H1 (cell line): ENCODE data around the gene AIFM2. TPM values are rescaled to one million over a fixed set of nuclear protein-coding genes. Genes with fewer than 3 reads are reported as not detected.

Experiments used
- CTCF ChIA-PET: fragments of 300-600 bp; sonication (Branson Sonifier 250); formaldehyde crosslinking; loops from one replicate; lab custom pipeline; 2021; ENCODE audit not compliant: partially characterized antibody; lab: Charles Lee
- POLR2A ChIA-PET: fragments of 300-600 bp; sonication (Branson Sonifier 250); formaldehyde crosslinking; loops from one replicate; lab custom pipeline; 2021; ENCODE audit warnings: inconsistent platforms; ENCODE audit not compliant: partially characterized antibody; lab: Charles Lee
- DNase-seq, 2 experiments: peaks; one replicate each; pipeline versions ENCODE4 v3.0.0 to v3.0.0-alpha.2; 2010 to 2022; ENCODE audit warnings: low spot score in 2 of 2, low read depth in 1 of 2, mixed read lengths in 1 of 2
- FAIRE-seq: peaks from 2 replicates; lab custom pipeline; 2011; peaks lifted over from hg19 to GRCh38; lab: Jason Lieb, UNC
- H2AFZ ChIP-seq: 2 replicates; pipeline ENCODE4 v1.8.1; 2012; ENCODE audit warnings: low read length, inconsistent platforms
- H2AK5ac ChIP-seq: 2 replicates; pipeline ENCODE4 v1.6.1; 2013; ENCODE audit warnings: low read depth, low read length
- H2BK120ac ChIP-seq: replicated peaks from 2 replicates; pipeline ENCODE3; 2013; ENCODE audit warnings: low read depth, low read length, inconsistent platforms
- H2BK12ac ChIP-seq: 2 replicates; pipeline ENCODE4 v1.6.1; 2013; ENCODE audit warnings: low read depth, low read length
- H2BK15ac ChIP-seq: 2 replicates; pipeline ENCODE4 v1.6.1; 2013; ENCODE audit warnings: low read length
- H2BK20ac ChIP-seq: 2 replicates; pipeline ENCODE4 v1.6.1; 2013; ENCODE audit warnings: low read length
- H2BK5ac ChIP-seq: 2 replicates; pipeline ENCODE4 v1.6.1; 2013; ENCODE audit warnings: low read depth, low read length
- H3K14ac ChIP-seq: 2 replicates; pipeline ENCODE4 v1.6.1; 2013; ENCODE audit warnings: inconsistent platforms; ENCODE audit not compliant: insufficient read length
- H3K18ac ChIP-seq: 2 replicates; pipeline ENCODE4 v1.6.1; 2013; ENCODE audit warnings: low read length; ENCODE audit errors: extremely low read depth
- H3K23ac ChIP-seq: 2 replicates; pipeline ENCODE4 v1.6.1; 2013; ENCODE audit warnings: inconsistent platforms; ENCODE audit not compliant: insufficient read length
- H3K23me2 ChIP-seq: 2 replicates; pipeline ENCODE4 v1.6.1; 2013; ENCODE audit warnings: low read depth, low read length
- H3K27ac ChIP-seq: 2 replicates; pipeline ENCODE4 v1.6.1; 2011; ENCODE audit warnings: low read depth, low read length, inconsistent platforms
- H3K27me3 ChIP-seq, 4 experiments: replicated peaks in 1 of 4; 1 replicate in 1 of 4; 2 replicates in 3 of 4; pipeline versions ENCODE4 v1.6.1 to v1.8.1; 2011 to 2013; ENCODE audit warnings: low read length in 3 of 4, mild to moderate bottlenecking in 3 of 4, inconsistent platforms in 2 of 4, mixed read lengths in 2 of 4, moderate library complexity in 1 of 4; ENCODE audit not compliant: control insufficient read depth in 3 of 4, insufficient read depth in 3 of 4; ENCODE audit errors: extremely low read depth in 1 of 4
- H3K36me3 ChIP-seq, 4 experiments: 2 replicates each; pipeline versions ENCODE4 v1.6.1 to v1.8.1; 2011 to 2013; ENCODE audit warnings: mild to moderate bottlenecking in 4 of 4, low read length in 3 of 4, moderate library complexity in 2 of 4, control low read depth in 1 of 4, inconsistent platforms in 1 of 4; ENCODE audit not compliant: insufficient read depth in 4 of 4, control insufficient read depth in 2 of 4
- H3K4ac ChIP-seq: replicated peaks from 2 replicates; pipeline ENCODE3; 2013; ENCODE audit warnings: low read length, low read depth, mixed read lengths, inconsistent platforms; ENCODE audit not compliant: insufficient read length
- H3K4me1 ChIP-seq, 4 experiments: replicated peaks in 1 of 4; 1 replicate in 1 of 4; 2 replicates in 3 of 4; pipeline versions ENCODE4 v1.6.1 to v1.8.1; 2011 to 2013; ENCODE audit warnings: low read length in 3 of 4, inconsistent platforms in 2 of 4, mixed read lengths in 1 of 4; ENCODE audit not compliant: insufficient read depth in 4 of 4, control insufficient read depth in 3 of 4
- H3K4me2 ChIP-seq, 2 experiments: 2 replicates each; pipeline versions ENCODE4 v1.6.1 to v1.8.1; 2011 to 2013; ENCODE audit warnings: low read depth in 2 of 2, low read length in 2 of 2, control low read depth in 1 of 2, inconsistent platforms in 1 of 2, mild to moderate bottlenecking in 1 of 2; ENCODE audit not compliant: insufficient read depth in 1 of 2
- H3K4me3 ChIP-seq, 4 experiments: fragments of 200-600, 300-600 bp in 1 of 4; sonication (generic), shearing (Covaris generic), sonication (Bioruptor Twin) in 1 of 4; 2 replicates each; pipeline versions ENCODE4 v1.5.1 to v1.8.1; 2011 to 2016; ENCODE audit warnings: low read length in 4 of 4, low read depth in 3 of 4, control low read depth in 2 of 4, inconsistent platforms in 2 of 4, mild to moderate bottlenecking in 2 of 4, mixed read lengths in 1 of 4, moderate library complexity in 1 of 4; ENCODE audit not compliant: insufficient read depth in 2 of 4; ENCODE audit errors: extremely low read depth in 1 of 4
- H3K56ac ChIP-seq: replicated peaks from 2 replicates; pipeline ENCODE3; 2013; ENCODE audit warnings: low read depth, mild to moderate bottlenecking, mixed read lengths, low read length, inconsistent platforms; ENCODE audit not compliant: insufficient read length
- H3K79me1 ChIP-seq: 2 replicates; pipeline ENCODE4 v1.6.1; 2013; ENCODE audit warnings: low read depth, low read length, control low read depth
- H3K79me2 ChIP-seq, 2 experiments: 2 replicates each; pipeline versions ENCODE4 v1.6.1 to v1.8.1; 2012 to 2013; ENCODE audit warnings: low read length in 2 of 2, mild to moderate bottlenecking in 2 of 2, inconsistent platforms in 1 of 2; ENCODE audit not compliant: insufficient read depth in 2 of 2, control insufficient read depth in 1 of 2
- H3K9ac ChIP-seq, 4 experiments: replicated peaks in 1 of 4; 1 replicate in 1 of 4; 2 replicates in 3 of 4; pipeline versions ENCODE4 v1.6.1 to v1.8.1; 2011 to 2013; ENCODE audit warnings: low read depth in 3 of 4, low read length in 3 of 4, control low read depth in 2 of 4, mild to moderate bottlenecking in 2 of 4, moderate library complexity in 2 of 4, inconsistent platforms in 1 of 4; ENCODE audit errors: extremely low read depth in 1 of 4
- H3K9me3 ChIP-seq, 2 experiments: 2 replicates each; pipeline versions ENCODE4 v1.6.1 to v1.8.1; 2012 to 2013; ENCODE audit warnings: mild to moderate bottlenecking in 2 of 2, moderate library complexity in 2 of 2, control low read depth in 1 of 2, inconsistent platforms in 1 of 2, low read depth in 1 of 2, low read length in 1 of 2, mixed read lengths in 1 of 2; ENCODE audit not compliant: insufficient read depth in 2 of 2
- H4K20me1 ChIP-seq, 2 experiments: replicated peaks in 1 of 2; 2 replicates each; pipeline versions ENCODE3 to v1.8.1; 2011 to 2013; ENCODE audit warnings: inconsistent platforms in 2 of 2, low read length in 2 of 2, mild to moderate bottlenecking in 1 of 2; ENCODE audit not compliant: insufficient read depth in 2 of 2, control insufficient read depth in 1 of 2
- H4K5ac ChIP-seq: 2 replicates; pipeline ENCODE4 v1.6.1; 2013; ENCODE audit warnings: low read length, low read depth, mixed read lengths, inconsistent platforms; ENCODE audit not compliant: insufficient read length
- H4K8ac ChIP-seq: 2 replicates; pipeline ENCODE4 v1.8.0; 2013; ENCODE audit warnings: mild to moderate bottlenecking, moderate library complexity, low read length, inconsistent platforms; ENCODE audit not compliant: insufficient read depth; ENCODE audit errors: extremely low read depth
- H4K91ac ChIP-seq: replicated peaks from 2 replicates; pipeline ENCODE3; 2013; ENCODE audit warnings: low read length, mixed read lengths, inconsistent platforms; ENCODE audit not compliant: insufficient read length
- BRCA1 ChIP-seq: IDR thresholded peaks from 2 replicates; pipeline ENCODE4 v1.6.1; 2012; ENCODE audit warnings: low read depth, low read length, improper control_type of control experiment
- CBX8 ChIP-seq: fragments of 300-800, 300-1000 bp; sonication (generic); IDR thresholded peaks from 2 replicates; pipeline ENCODE4 v1.7.1; 2016; ENCODE audit warnings: low read depth, low read length, borderline replicate concordance
- KDM1A ChIP-seq: fragments of 200-600, 300-600 bp; sonication (generic); IDR thresholded peaks from 2 replicates; pipeline ENCODE4 v1.7.1; 2016; ENCODE audit warnings: mild to moderate bottlenecking, low read length, borderline replicate concordance
- KDM4A ChIP-seq: IDR thresholded peaks from one replicate; pipeline ENCODE4 v1.7.1; 2012; ENCODE audit warnings: low read depth, mild to moderate bottlenecking, moderate library complexity, low read length, inconsistent platforms; ENCODE audit not compliant: severe bottlenecking
- NANOG ChIP-seq: IDR thresholded peaks from 2 replicates; pipeline ENCODE4 v1.6.1; 2011; ENCODE audit warnings: low read length, low read depth, mild to moderate bottlenecking, inconsistent platforms; ENCODE audit not compliant: insufficient read depth, poor library complexity, severe bottlenecking
- SAP30 ChIP-seq: fragments of 300-600 bp; sonication (generic); IDR thresholded peaks from 2 replicates; pipeline ENCODE4 v1.7.1; 2012; ENCODE audit warnings: low read length, moderate library complexity, mild to moderate bottlenecking, inconsistent platforms; ENCODE audit not compliant: insufficient read depth, insufficient replicate concordance
- SRF ChIP-seq: IDR thresholded peaks from 2 replicates; pipeline ENCODE4 v1.6.1; 2011; ENCODE audit warnings: mild to moderate bottlenecking, low read depth, low read length, moderate library complexity
- TCF12 ChIP-seq: IDR thresholded peaks from 2 replicates; pipeline ENCODE4 v1.6.1; 2011; ENCODE audit warnings: low read depth, mild to moderate bottlenecking, low read length
- WGBS, 2 experiments: shearing (Covaris generic) in 1 of 2; methylation state at CpG; one replicate each; pipeline versions ENCODE4 v1.1.6 to v1.1.7; 2013 to 2015; ENCODE audit warnings: low lambda C conversion rate in 2 of 2, mixed read lengths in 2 of 2, inconsistent platforms in 1 of 2, low coverage in 1 of 2, missing lambda C conversion rate in 1 of 2; ENCODE audit not compliant: insufficient replicate concordance in 2 of 2, insufficient coverage in 1 of 2, insufficient read length in 1 of 2; ENCODE audit errors: extremely low coverage in 1 of 2, missing lambda C conversion rate in 1 of 2; 5-methylcytosine and 5-hydroxymethylcytosine counted together
- polyA plus RNA-seq, 7 experiments: library from polyadenylated mRNA; depleted of rRNA in 3 of 7; stranded (reverse) in 5 of 7; unstranded in 2 of 7; fragments of >200 nt in 5 of 7; fragments of 200-250 nt in 2 of 7; gene quantifications; 1 replicate in 5 of 7; 2 replicates in 1 of 7; 4 replicates in 1 of 7; pipeline versions ENCODE4 v1.2.1 to v1.2.3, GENCODE V29; 2011 to 2013; ENCODE audit warnings: missing spikeins in 2 of 7, mixed read lengths in 2 of 7
- total RNA-seq: library from RNA; stranded (reverse); fragmentation: NEBNext Ultra II Directional; extraction: Animal tissue kit (Norgen Biotek cat#: 25700); gene quantifications from 2 replicates; pipeline ENCODE4 v1.2.1, GENCODE V29; 2021
- TF ChIP-seq, protein P1 (sequence below): IDR thresholded peaks from 2 replicates; pipeline ENCODE4 v1.6.1; 2011; ENCODE audit warnings: low read length, improper control_type of control experiment

AIFM2 gene
- total and polyA plus RNA-seq, 2 of the 8 experiments (the other 6 are each of a cell fraction or from before 2014, with no cell fraction given) = 4.0 TPM

DNA sequence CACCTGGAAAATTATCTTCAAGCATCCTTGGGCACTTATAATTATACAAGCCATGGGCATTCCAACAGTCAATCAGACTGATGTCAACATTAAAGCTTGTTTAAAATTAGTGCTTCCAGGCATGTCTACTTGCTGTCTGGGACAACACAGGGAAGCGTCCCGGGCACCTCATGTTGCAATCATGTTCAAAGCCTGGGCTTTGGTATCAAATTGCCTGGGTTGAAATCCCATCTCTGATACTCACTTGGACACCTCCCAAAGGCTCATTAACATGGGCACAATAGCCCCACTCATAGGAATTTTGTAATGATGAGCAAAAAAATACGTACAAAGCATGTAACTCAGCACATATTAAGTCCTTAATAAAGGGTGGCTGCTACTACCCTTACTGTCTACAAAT is 14.4 kb downstream of the AIFM2 start:
- CTCF ChIA-PET = interaction anchor here (0.6 to 11.0 kb wide), 10 partner anchors 10 to 262 kb away, joined by 3 to 155 read pairs (median 6); partner anchors contain the start of gene TYSND1
- 87% methylated on average over 3 of the region's 3 CpGs; no CpG with 5 or more reads in 1 of the 2 experiments for WGBS, 2 experiments

More for the DNA sequence above, 14.4 kb downstream of the AIFM2 start:
- no peak overlapping the region for H3K4me3 ChIP-seq
- no peaks in the 10 kb centered on the region; a peak in 1 of 7 replicates for H3K4me1 ChIP-seq
- no peak overlapping the region for H3K14ac ChIP-seq
- H3K79me2 ChIP-seq = no peaks in the 10 kb centered on the region
- H3K23ac ChIP-seq = no peak overlapping the region
- no peak overlapping the region for H2AFZ ChIP-seq
- H3K4me2 ChIP-seq = no peak overlapping the region
- no peak overlapping the region for H3K4ac ChIP-seq
- H3K79me1 ChIP-seq = no peaks in the 10 kb centered on the region
- no peaks in the 10 kb centered on the region for H3K36me3 ChIP-seq
- no peak overlapping the region for H2AK5ac ChIP-seq
- no peaks in the 10 kb centered on the region for H3K9me3 ChIP-seq
- no peak overlapping the region for H2BK15ac ChIP-seq
- no peaks in the 10 kb centered on the region for H3K27me3 ChIP-seq
- no peak overlapping the region for H3K56ac ChIP-seq
- no peaks in the 10 kb centered on the region for H3K23me2 ChIP-seq
- POLR2A ChIA-PET = interaction anchor here (1.1 kb wide), 1 partner anchor 242 kb away, joined by 3 read pairs; no protein-coding TSS in a partner anchor
- no peak overlapping the region for H2BK120ac ChIP-seq
- FAIRE-seq (no peak), DNase-seq (no peak)
- no peak overlapping the region for H3K27ac ChIP-seq
- no peak overlapping the region for H4K91ac ChIP-seq
- H2BK5ac ChIP-seq = no peak overlapping the region
- no peak overlapping the region for H2BK20ac ChIP-seq
- no peak overlapping the region for H3K9ac ChIP-seq
- TF ChIP-seq CBX8 (no peak), SRF (no peak), NANOG (no peak), KDM4A (no peak), SAP30 (no peak), TCF12 (no peak), BRCA1 (no peak), KDM1A (no peak)
- TF ChIP-seq, protein P1, sequence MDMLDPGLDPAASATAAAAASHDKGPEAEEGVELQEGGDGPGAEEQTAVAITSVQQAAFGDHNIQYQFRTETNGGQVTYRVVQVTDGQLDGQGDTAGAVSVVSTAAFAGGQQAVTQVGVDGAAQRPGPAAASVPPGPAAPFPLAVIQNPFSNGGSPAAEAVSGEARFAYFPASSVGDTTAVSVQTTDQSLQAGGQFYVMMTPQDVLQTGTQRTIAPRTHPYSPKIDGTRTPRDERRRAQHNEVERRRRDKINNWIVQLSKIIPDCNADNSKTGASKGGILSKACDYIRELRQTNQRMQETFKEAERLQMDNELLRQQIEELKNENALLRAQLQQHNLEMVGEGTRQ = no peak
- no peak overlapping the region for H4K8ac ChIP-seq
- no peak overlapping the region for H3K18ac ChIP-seq
- H2BK12ac ChIP-seq = no peak overlapping the region
- H4K5ac ChIP-seq = no peak overlapping the region
- H4K20me1 ChIP-seq = no peaks in the 10 kb centered on the region
